GM12878 (cell line): ENCODE data around the gene ADAMTS3. TPM values are rescaled to one million over a fixed set of nuclear protein-coding genes. Genes with fewer than 3 reads are reported as not detected.

Experiments used
- ATAC-seq: fragments of 200-7000 bp; cut with Tn5 transposase; 3 replicates; pipeline ENCODE4 v1.9.1; 2020; ENCODE audit warnings: mild to moderate bottlenecking, moderate library complexity
- BruUV-seq: library from RNA; stranded (reverse); fragments of 400-500 nt; replicated peaks from 2 replicates; lab custom pipeline; 2021; lab: Mats Ljungman, UMichigan
- CTCF ChIA-PET: fragments of 300-600 bp; sonication (Branson Sonifier 250); formaldehyde crosslinking; extraction: SDS; loops from one replicate; lab custom pipeline; 2021; ENCODE audit warnings: inconsistent platforms; lab: Yijun Ruan, JAX
- POLR2A ChIA-PET: fragments of 350-600 bp; formaldehyde crosslinking; extraction: SDS; loops from one replicate; lab custom pipeline; 2021; ENCODE audit warnings: inconsistent platforms; lab: Charles Lee
- RAD21 ChIA-PET: fragments of 300-600 bp; sonication (Branson Sonifier 250); formaldehyde crosslinking; loops from one replicate; lab custom pipeline; 2023; ENCODE audit warnings: antibody characterized with exemption; ENCODE audit not compliant: unreplicated experiment; lab: Charles Lee
- SMC1A ChIA-PET: fragments of 300-600 bp; sonication (Branson Sonifier 250); formaldehyde crosslinking; loops from one replicate; lab custom pipeline; 2023; ENCODE audit not compliant: unreplicated experiment, uncharacterized antibody; lab: Charles Lee
- DNase-seq: peaks from one replicate; pipeline ENCODE4 v3.0.0-alpha.2; 2011; ENCODE audit warnings: low read depth, low spot score
- FAIRE-seq: peaks from 3 replicates; lab custom pipeline; 2011; peaks lifted over from hg19 to GRCh38; lab: Jason Lieb, UNC
- H2AFZ ChIP-seq: 2 replicates; pipeline ENCODE4 v1.6.0; 2011; ENCODE audit warnings: low read depth, low read length, control low read depth; ENCODE audit not compliant: control insufficient read depth
- H3K27ac ChIP-seq: 2 replicates; pipeline ENCODE4 v1.5.1; 2011; ENCODE audit warnings: control low read depth; ENCODE audit not compliant: control insufficient read depth, insufficient read depth
- H3K27me3 ChIP-seq, 2 experiments: replicated peaks in 1 of 2; 2 replicates each; pipeline versions ENCODE4 v1.6.0 to v1.6.1; 2011; ENCODE audit warnings: low read length in 1 of 2; ENCODE audit not compliant: control insufficient read depth in 2 of 2, insufficient read depth in 2 of 2
- H3K36me3 ChIP-seq, 2 experiments: 2 replicates each; pipeline ENCODE4 v1.5.1; 2011; ENCODE audit warnings: low read length in 1 of 2; ENCODE audit not compliant: control insufficient read depth in 2 of 2, insufficient read depth in 2 of 2
- H3K4me1 ChIP-seq: 2 replicates; pipeline ENCODE4 v1.6.1; 2011; ENCODE audit warnings: mild to moderate bottlenecking, low read length, moderate library complexity, mixed read lengths; ENCODE audit not compliant: control insufficient read depth, insufficient read depth
- H3K4me2 ChIP-seq: 2 replicates; pipeline ENCODE4 v1.6.0; 2011; ENCODE audit warnings: control low read depth; ENCODE audit not compliant: control insufficient read depth, insufficient read depth
- H3K4me3 ChIP-seq: fragments of 200-600 bp; sonication (generic); 2 replicates; pipeline ENCODE4 v1.5.1; 2016
- H3K79me2 ChIP-seq: 2 replicates; pipeline ENCODE4 v1.6.0; 2011; ENCODE audit warnings: low read length; ENCODE audit not compliant: control insufficient read depth, insufficient read depth
- H3K9ac ChIP-seq: 2 replicates; pipeline ENCODE4 v1.8.0; 2011; ENCODE audit warnings: low read length, control low read depth, mixed read lengths; ENCODE audit not compliant: control insufficient read depth, insufficient read depth
- H3K9me3 ChIP-seq: replicated peaks from 3 replicates; pipeline ENCODE4 v1.5.1; 2011; ENCODE audit warnings: mild to moderate bottlenecking, low read length; ENCODE audit not compliant: control insufficient read depth, insufficient read depth
- H4K20me1 ChIP-seq: 2 replicates; pipeline ENCODE4 v1.6.0; 2011; ENCODE audit not compliant: control insufficient read depth, insufficient read depth
- RAD21 ChIP-seq: IDR thresholded peaks from 2 replicates; pipeline ENCODE4 v1.6.1; 2011; ENCODE audit warnings: mild to moderate bottlenecking, low read depth, low read length, moderate library complexity; ENCODE audit not compliant: insufficient read depth
- SMC3 ChIP-seq: IDR thresholded peaks from 2 replicates; pipeline ENCODE4 v1.6.1; 2011; ENCODE audit warnings: low read length, improper control_type of control experiment, borderline replicate concordance
- ZNF384 ChIP-seq: IDR thresholded peaks from 2 replicates; pipeline ENCODE4 v1.6.1; 2012; ENCODE audit warnings: low read depth, mild to moderate bottlenecking, low read length, improper control_type of control experiment, borderline replicate concordance
- WGBS: methylation state at CpG from one replicate; pipeline ENCODE4 v1.1.6; 2016; ENCODE audit warnings: low lambda C conversion rate; ENCODE audit not compliant: insufficient replicate concordance, insufficient coverage; ENCODE audit errors: missing lambda C conversion rate; 5-methylcytosine and 5-hydroxymethylcytosine counted together
- in situ Hi-C: fragments of 300-500 bp; cut with MboI; formaldehyde crosslinking; loops from 9 replicates; pipeline ENCODE4 v1.14.3; 2018; ENCODE audit warnings: mixed read lengths
- intact Hi-C: fragments of 100-400 bp; cut with micrococcal nuclease; formaldehyde crosslinking; loops from one replicate; pipeline ENCODE4 v1.14.2; 2022; ENCODE audit not compliant: unreplicated experiment
- polyA plus RNA-seq, 11 experiments: library from polyadenylated mRNA; depleted of rRNA in 4 of 11; unstranded in 6 of 11; stranded (reverse) in 5 of 11; fragments of >200 nt; fragmentation: Nextera tagmentation in 4 of 11; fragmentation: Illumina TruSeq in 1 of 11; extraction: Ambion mirVana in 4 of 11; extraction: Trizol in 1 of 11; gene quantifications; 1 replicate in 1 of 11; 2 replicates in 10 of 11; pipeline versions ENCODE4 v1.2.1 to v1.2.3, GENCODE V29; 2011 to 2016; ENCODE audit warnings: inconsistent platforms in 2 of 11, missing spikeins in 2 of 11, low read depth in 1 of 11
- total RNA-seq, 4 experiments: library from RNA; depleted of rRNA in 3 of 4; stranded (reverse); fragments of >200 nt in 3 of 4; fragmentation: Illumina TruSeq in 1 of 4; extraction: Trizol in 1 of 4; gene quantifications; 2 replicates each; pipeline versions ENCODE4 v1.2.1 to v1.2.3, GENCODE V29; 2013 to 2021
- TF ChIP-seq, protein P1 (sequence below), 3 experiments: IDR thresholded peaks in 2 of 3; conservative IDR thresholded peaks in 1 of 3; 2 replicates each; pipeline ENCODE4 v1.5.1; 2011; ENCODE audit warnings: low read depth in 3 of 3, low read length in 3 of 3, mild to moderate bottlenecking in 3 of 3, control low read depth in 2 of 3, moderate library complexity in 2 of 3, inconsistent platforms in 1 of 3, mixed read lengths in 1 of 3; ENCODE audit not compliant: control insufficient read depth in 2 of 3, insufficient read depth in 1 of 3; ENCODE audit errors: extremely low read depth in 1 of 3

The ADAMTS3 gene
- total and polyA plus RNA-seq, 10 of the 15 experiments (the other 5 are each of a cell fraction or from before 2014, with no cell fraction given), result under 0.01 to 0.07 (median 0.02) TPM; not detected in 6

DNA sequence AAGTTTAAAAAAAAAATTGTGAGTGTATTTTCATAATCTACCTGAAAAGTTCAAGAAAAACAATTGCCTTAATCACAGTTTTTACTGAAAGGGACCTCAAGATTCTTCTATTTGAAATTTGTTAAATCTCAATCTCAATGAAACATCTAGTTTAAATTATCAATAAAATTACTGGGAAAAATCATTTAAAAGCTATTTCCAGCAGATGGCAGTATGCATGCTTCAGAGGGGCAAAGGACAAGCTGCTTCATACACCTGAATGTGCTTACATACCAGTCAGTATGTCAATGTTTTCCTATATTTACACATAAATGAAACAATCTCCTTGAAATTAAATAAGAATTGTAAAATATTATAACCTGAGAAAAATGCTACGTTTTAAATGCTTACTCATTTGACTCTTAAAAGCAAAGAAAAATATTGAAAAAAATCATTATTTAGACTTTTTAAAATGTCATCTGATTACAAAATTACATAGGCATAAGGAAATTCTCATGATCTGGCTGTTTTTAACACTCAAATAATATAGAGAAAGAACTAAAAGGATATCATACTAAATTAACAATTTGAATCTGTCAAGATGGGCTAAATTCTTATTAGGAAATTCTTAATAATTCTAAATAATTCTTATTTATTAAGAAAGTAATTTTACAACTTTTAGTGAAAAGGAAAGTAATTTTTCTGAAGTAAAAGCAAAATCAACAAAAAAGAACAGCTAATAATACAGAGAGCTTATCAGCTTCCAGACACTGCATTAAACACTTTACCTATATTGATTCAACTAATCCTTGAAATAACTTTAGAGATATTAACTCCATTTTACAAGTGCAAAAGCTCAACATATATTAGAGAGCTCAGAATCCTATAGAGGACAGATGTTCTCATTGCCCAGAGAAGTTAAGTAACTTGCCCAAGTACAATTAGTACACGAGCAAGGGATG, 242.1 kb downstream of the ADAMTS3 start:
- H3K27ac ChIP-seq, result no peak overlapping the region
- ChIA-PET POLR2A (no interaction called here), SMC1A (interaction anchor here (0.8 to 2.1 kb wide), 10 partner anchors 9 to 1953 kb away, joined by 3 to 6 read pairs (median 4); no protein-coding TSS in a partner anchor), CTCF (interaction anchor here (0.7 to 5.1 kb wide), 22 partner anchors 8 to 1100 kb away, joined by 3 to 39 read pairs (median 6); no protein-coding TSS in a partner anchor), RAD21 (interaction anchor here (0.9 to 1.4 kb wide), 5 partner anchors 9 to 694 kb away, joined by 4 to 5 read pairs (median 4); no protein-coding TSS in a partner anchor)
- H3K9me3 ChIP-seq, result no peaks in the 10 kb centered on the region
- no peak overlapping the region for H3K9ac ChIP-seq
- H3K4me2 ChIP-seq, result no peak overlapping the region
- H4K20me1 ChIP-seq, result no peaks in the 10 kb centered on the region
- ATAC-seq, result peak; percentile 48; the same call in 2 of the 3 replicates
- H3K79me2 ChIP-seq, result no peaks in the 10 kb centered on the region
- H3K36me3 ChIP-seq, result no peaks in the 10 kb centered on the region
- no peaks in the 10 kb centered on the region for H3K27me3 ChIP-seq
- WGBS, result 0% methylated on average over 2 of the region's 2 CpGs
- DNase-seq, result no peak
- no peak overlapping the region for H2AFZ ChIP-seq
- FAIRE-seq, result peak; percentile 69
- in situ Hi-C loops (no loop called here), intact Hi-C loops (loop anchor here (1.0 to 2.0 kb wide), 2 partner anchors 142 to 694 kb away; no protein-coding TSS in a partner anchor)
- no TSS peak for BruUV-seq
- TF ChIP-seq, protein P1, sequence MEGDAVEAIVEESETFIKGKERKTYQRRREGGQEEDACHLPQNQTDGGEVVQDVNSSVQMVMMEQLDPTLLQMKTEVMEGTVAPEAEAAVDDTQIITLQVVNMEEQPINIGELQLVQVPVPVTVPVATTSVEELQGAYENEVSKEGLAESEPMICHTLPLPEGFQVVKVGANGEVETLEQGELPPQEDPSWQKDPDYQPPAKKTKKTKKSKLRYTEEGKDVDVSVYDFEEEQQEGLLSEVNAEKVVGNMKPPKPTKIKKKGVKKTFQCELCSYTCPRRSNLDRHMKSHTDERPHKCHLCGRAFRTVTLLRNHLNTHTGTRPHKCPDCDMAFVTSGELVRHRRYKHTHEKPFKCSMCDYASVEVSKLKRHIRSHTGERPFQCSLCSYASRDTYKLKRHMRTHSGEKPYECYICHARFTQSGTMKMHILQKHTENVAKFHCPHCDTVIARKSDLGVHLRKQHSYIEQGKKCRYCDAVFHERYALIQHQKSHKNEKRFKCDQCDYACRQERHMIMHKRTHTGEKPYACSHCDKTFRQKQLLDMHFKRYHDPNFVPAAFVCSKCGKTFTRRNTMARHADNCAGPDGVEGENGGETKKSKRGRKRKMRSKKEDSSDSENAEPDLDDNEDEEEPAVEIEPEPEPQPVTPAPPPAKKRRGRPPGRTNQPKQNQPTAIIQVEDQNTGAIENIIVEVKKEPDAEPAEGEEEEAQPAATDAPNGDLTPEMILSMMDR (IDR thresholded peaks at IDR 0.05 in 2 of 3, conservative IDR thresholded peaks at IDR 0.05 in 1 of 3; ENCODE audit: control insufficient read depth in 2 of 3, extremely low read depth in 1 of 3, insufficient read depth in 1 of 3, low read depth in 3 of 3, low read length in 3 of 3), result peak; percentile 31 to 43 (median 38); a peak in 4 of 6 replicates
- no peak for TF ChIP-seq ZNF384
- TF ChIP-seq SMC3, result peak; percentile 45; the same call in 1 of the 2 replicates
- peak; percentile 47 for TF ChIP-seq RAD21
- no peaks in the 10 kb centered on the region for H3K4me1 ChIP-seq
- no peak overlapping the region for H3K4me3 ChIP-seq
